NB4 (cell line): Measurements from ENCODE around the gene LEUTX.

ENCODE experiments used
- CTCF ChIP-seq: IDR thresholded peaks from one replicate; pipeline ENCODE4 v1.5.1; 2012; ENCODE audit warnings: low read depth, low read length
- MAX ChIP-seq: IDR thresholded peaks from 2 replicates; pipeline ENCODE4 v1.6.1; 2011; ENCODE audit warnings: low read depth, low read length
- POLR2A ChIP-seq: IDR thresholded peaks from 2 replicates; pipeline ENCODE4 v1.6.1; 2011; ENCODE audit warnings: mild to moderate bottlenecking; ENCODE audit not compliant: insufficient read length; ENCODE audit errors: extremely low read depth

- no peak for TF ChIP-seq CTCF
- TF ChIP-seq POLR2A: no peak
- TF ChIP-seq MAX: no peak
Observed at GRCh38 chr19:39828654-39829032, 50.0 kb downstream of the LEUTX start.
